ENCODE data around the gene ICA1.
"Not testable (repeated sequence)": the region's sequence is repeated elsewhere in the genome, so short reads cannot be mapped to it uniquely, and the experiment has no call there.

Gene ICA1

GRCh38 chr7:8089036-8089780 lies 172.8 kb downstream of the ICA1 start:
- no peak for DNase-seq

- no peak for DNase-seq
Observed at GRCh38 chr7:8086239-8086638, 175.7 kb downstream of the ICA1 start.

GRCh38 chr7:8085420-8085819 lies 176.5 kb downstream of the ICA1 start:
- DNase-seq, result no peak

- DNase-seq, result no peak
Observed at GRCh38 chr7:8084836-8085235, 177.1 kb downstream of the ICA1 start.

- no peak for DNase-seq
Observed at GRCh38 chr7:8082762-8083161, 179.2 kb downstream of the ICA1 start.

- no peak for DNase-seq
Observed at GRCh38 chr7:8078418-8078817, 183.5 kb downstream of the ICA1 start.

GRCh38 chr7:8070451-8071180 lies 191.4 kb downstream of the ICA1 start:
- DNase-seq, result no peak

GRCh38 chr7:8068892-8069686 lies 192.9 kb downstream of the ICA1 start:
- DNase-seq, result no peak

- DNase-seq, result no peak
Observed at GRCh38 chr7:8065356-8065813, 196.6 kb downstream of the ICA1 start.

- DNase-seq, result no peak
Observed at GRCh38 chr7:8064828-8065227, 197.1 kb downstream of the ICA1 start.

- DNase-seq, result no peak
Observed at GRCh38 chr7:8063706-8064297, 198.2 kb downstream of the ICA1 start.

- DNase-seq, result not testable (repeated sequence)
Observed at GRCh38 chr7:8063300-8063699, 198.7 kb downstream of the ICA1 start.
